Mesendoderm (in vitro differentiated cells): ENCODE measurements around the gene ECHS1. TPM values are rescaled to one million over a fixed set of nuclear protein-coding genes. Genes with fewer than 3 reads are reported as not detected.

ENCODE experiments used
- DNase-seq: peaks from one replicate; pipeline ENCODE4 v3.0.0; 2013
- H2AK5ac ChIP-seq: 2 replicates; pipeline ENCODE4 v1.6.1; 2013; ENCODE audit warnings: low read length, inconsistent platforms
- H2BK120ac ChIP-seq: 2 replicates; pipeline ENCODE4 v1.6.1; 2013; ENCODE audit warnings: low read depth, mild to moderate bottlenecking, low read length, moderate library complexity, mixed read lengths
- H2BK15ac ChIP-seq: replicated peaks from 2 replicates; pipeline ENCODE4 v1.6.1; 2013; ENCODE audit warnings: low read depth, mild to moderate bottlenecking, moderate library complexity
- H2BK5ac ChIP-seq: 2 replicates; pipeline ENCODE4 v1.6.1; 2013; ENCODE audit warnings: low read length, inconsistent platforms
- H3K18ac ChIP-seq: 2 replicates; pipeline ENCODE4 v1.6.1; 2013; ENCODE audit warnings: mild to moderate bottlenecking, low read length, mixed read lengths
- H3K23ac ChIP-seq: one replicate; pipeline ENCODE4 v1.6.1; 2013; ENCODE audit warnings: low read length
- H3K27ac ChIP-seq: 2 replicates; pipeline ENCODE4 v1.5.1; 2013; ENCODE audit warnings: low read depth, mild to moderate bottlenecking, inconsistent platforms, low read length, moderate library complexity
- H3K27me3 ChIP-seq: 2 replicates; pipeline ENCODE4 v1.6.1; 2013; ENCODE audit warnings: low read length, control low read depth, mild to moderate bottlenecking, inconsistent platforms; ENCODE audit not compliant: insufficient read depth, poor library complexity
- H3K36me3 ChIP-seq: 2 replicates; pipeline ENCODE4 v1.6.1; 2013; ENCODE audit warnings: low read length, inconsistent platforms; ENCODE audit not compliant: control insufficient read depth, insufficient read depth
- H3K4ac ChIP-seq: one replicate; pipeline ENCODE4 v1.6.1; 2013; ENCODE audit warnings: low read depth, mild to moderate bottlenecking, low read length, moderate library complexity
- H3K4me1 ChIP-seq: 2 replicates; pipeline ENCODE4 v1.6.1; 2013; ENCODE audit warnings: low read depth, low read length, inconsistent platforms; ENCODE audit not compliant: control insufficient read depth
- H3K4me2 ChIP-seq: 2 replicates; pipeline ENCODE4 v1.6.1; 2013; ENCODE audit warnings: low read length
- H3K4me3 ChIP-seq: 2 replicates; pipeline ENCODE4 v1.5.1; 2013; ENCODE audit warnings: mild to moderate bottlenecking, low read length
- H3K56ac ChIP-seq: one replicate; pipeline ENCODE4 v1.6.1; 2013; ENCODE audit warnings: low read length
- H3K79me1 ChIP-seq: 2 replicates; pipeline ENCODE4 v1.6.1; 2013; ENCODE audit warnings: low read length, inconsistent platforms
- H3K79me2 ChIP-seq: 2 replicates; pipeline ENCODE4 v1.6.1; 2013; ENCODE audit warnings: mild to moderate bottlenecking, low read length; ENCODE audit not compliant: control insufficient read depth, insufficient read depth
- H3K9ac ChIP-seq: 2 replicates; pipeline ENCODE4 v1.6.1; 2013; ENCODE audit warnings: low read length, inconsistent platforms
- H4K5ac ChIP-seq: one replicate; pipeline ENCODE4 v1.6.1; 2013; ENCODE audit warnings: low read length
- H4K8ac ChIP-seq: one replicate; pipeline ENCODE4 v1.6.1; 2013; ENCODE audit warnings: low read depth, mild to moderate bottlenecking, control low read depth, low read length, moderate library complexity
- WGBS: extraction: QIAGEN DNeasy Blood & Tissue Kit; methylation state at CpG from one replicate; pipeline ENCODE4 v1.1.7; 2013; ENCODE audit warnings: low lambda C conversion rate, missing lambda C conversion rate; ENCODE audit not compliant: insufficient coverage; ENCODE audit errors: extremely low coverage; 5-methylcytosine and 5-hydroxymethylcytosine counted together
- polyA plus RNA-seq, 2 experiments: library from polyadenylated mRNA; stranded (reverse); fragments of 200-250 nt; gene quantifications; one replicate each; pipeline ENCODE4 v1.2.3, GENCODE V29; 2013

Gene ECHS1
- polyA plus RNA-seq (2013, experiment 1 of 2) = 77.7 TPM
- polyA plus RNA-seq (2013, experiment 2 of 2) = 78.6 TPM

GRCh38 chr10:133373174-133374090 is at the start of gene ECHS1:
Gene ECHS1 (minus strand): TSS chr10:133373354. CDS start chr10:133373333, 21 bp downstream.
- H3K27ac ChIP-seq = no peak within 1 kb of the TSS
- no CpG with 5 or more reads among the region's 89 CpGs for WGBS
- peak within 1 kb of the TSS; percentile 78 for H3K18ac ChIP-seq
- peak within 1 kb of the TSS; percentile 90 for H3K56ac ChIP-seq
- H3K4me3 ChIP-seq = peak within 1 kb of the TSS; percentile 45
- H4K8ac ChIP-seq = no peak within 1 kb of the TSS
- no peaks in the 10 kb centered on the region for H3K27me3 ChIP-seq
- H3K4me2 ChIP-seq = no peak within 1 kb of the TSS
- no peak within 1 kb of the TSS for H2AK5ac ChIP-seq
- H2BK5ac ChIP-seq = no peak within 1 kb of the TSS
- peak within 1 kb of the TSS; percentile 76 for H3K9ac ChIP-seq
- H3K4ac ChIP-seq = peak within 1 kb of the TSS; percentile 58
- H3K36me3 ChIP-seq = no peaks in the 10 kb centered on the region
- no peak within 1 kb of the TSS for H4K5ac ChIP-seq
- peaks cover 1% of the 10 kb centered on the region for H3K79me1 ChIP-seq
- no peak within 1 kb of the TSS for H3K23ac ChIP-seq
- peak within 1 kb of the TSS; percentile 64 for H2BK120ac ChIP-seq
- H3K79me2 ChIP-seq = peaks cover 2% of the 10 kb centered on the region
- DNase-seq = peak; percentile 94
- no peaks in the 10 kb centered on the region for H3K4me1 ChIP-seq
- no peak within 1 kb of the TSS for H2BK15ac ChIP-seq

- Histone ChIP-seq H3K4me2 (no peak overlapping the region), H4K5ac (no peak overlapping the region), H3K9ac (no peak overlapping the region), H3K23ac (no peak overlapping the region), H3K56ac (no peak overlapping the region), H3K36me3 (no peaks in the 10 kb centered on the region), H3K4me3 (no peak overlapping the region), H2BK5ac (no peak overlapping the region), H3K27ac (no peak overlapping the region), H4K8ac (no peak overlapping the region), H3K79me2 (no peaks in the 10 kb centered on the region), H2BK15ac (no peak overlapping the region), H3K4me1 (no peaks in the 10 kb centered on the region), H3K4ac (no peak overlapping the region), H3K27me3 (no peaks in the 10 kb centered on the region), H2AK5ac (no peak overlapping the region), H2BK120ac (no peak overlapping the region), H3K18ac (no peak overlapping the region), H3K79me1 (no peaks in the 10 kb centered on the region)
- no peak for DNase-seq
- WGBS = no CpG with 5 or more reads among the region's 16 CpGs
Observed at GRCh38 chr10:133422223-133422806, 49.2 kb upstream of the ECHS1 start.

GRCh38 chr10:133421336-133422222 is 48.4 kb upstream of the ECHS1 start:
- H4K8ac ChIP-seq = no peak overlapping the region
- H3K4me2 ChIP-seq = no peak overlapping the region
- no peaks in the 10 kb centered on the region for H3K27me3 ChIP-seq
- H3K79me2 ChIP-seq = no peaks in the 10 kb centered on the region
- no peak overlapping the region for H3K18ac ChIP-seq
- no peaks in the 10 kb centered on the region for H3K36me3 ChIP-seq
- no peak overlapping the region for H3K4ac ChIP-seq
- no peak overlapping the region for H3K23ac ChIP-seq
- no peak for DNase-seq
- H3K9ac ChIP-seq = no peak overlapping the region
- no peaks in the 10 kb centered on the region for H3K4me1 ChIP-seq
- no peak overlapping the region for H2BK120ac ChIP-seq
- H3K27ac ChIP-seq = no peak overlapping the region
- H2AK5ac ChIP-seq = no peak overlapping the region
- H3K4me3 ChIP-seq = no peak overlapping the region
- no peaks in the 10 kb centered on the region for H3K79me1 ChIP-seq
- no peak overlapping the region for H4K5ac ChIP-seq
- no peak overlapping the region for H3K56ac ChIP-seq
- H2BK5ac ChIP-seq = no peak overlapping the region
- no CpG with 5 or more reads among the region's 17 CpGs for WGBS
- no peak overlapping the region for H2BK15ac ChIP-seq

GRCh38 chr10:133420579-133420978 is 47.4 kb upstream of the ECHS1 start:
- H3K79me1 ChIP-seq = no peaks in the 10 kb centered on the region
- no peak overlapping the region for H3K9ac ChIP-seq
- H3K4me3 ChIP-seq = no peak overlapping the region
- no peak overlapping the region for H3K27ac ChIP-seq
- no peak for DNase-seq
- no peaks in the 10 kb centered on the region for H3K4me1 ChIP-seq
- no peak overlapping the region for H2BK15ac ChIP-seq
- no peaks in the 10 kb centered on the region for H3K79me2 ChIP-seq
- no peaks in the 10 kb centered on the region for H3K27me3 ChIP-seq
- no peak overlapping the region for H2BK5ac ChIP-seq
- H2BK120ac ChIP-seq = no peak overlapping the region
- H4K5ac ChIP-seq = no peak overlapping the region
- H3K4ac ChIP-seq = no peak overlapping the region
- H4K8ac ChIP-seq = no peak overlapping the region
- H3K23ac ChIP-seq = no peak overlapping the region
- no peak overlapping the region for H3K4me2 ChIP-seq
- H3K36me3 ChIP-seq = no peaks in the 10 kb centered on the region
- no peak overlapping the region for H3K18ac ChIP-seq
- H3K56ac ChIP-seq = no peak overlapping the region
- no CpG with 5 or more reads among the region's 6 CpGs for WGBS
- no peak overlapping the region for H2AK5ac ChIP-seq

GRCh38 chr10:133420028-133420427 is 46.9 kb upstream of the ECHS1 start:
- Histone ChIP-seq H3K4me2 (no peak overlapping the region), H3K23ac (no peak overlapping the region), H3K4me1 (no peaks in the 10 kb centered on the region), H3K36me3 (no peaks in the 10 kb centered on the region), H3K79me1 (peaks cover 2% of the 10 kb centered on the region), H3K27me3 (no peaks in the 10 kb centered on the region), H3K27ac (no peak overlapping the region), H2AK5ac (no peak overlapping the region), H2BK5ac (no peak overlapping the region), H4K5ac (no peak overlapping the region), H3K4ac (no peak overlapping the region), H2BK15ac (no peak overlapping the region), H3K18ac (no peak overlapping the region), H3K56ac (no peak overlapping the region), H3K79me2 (no peaks in the 10 kb centered on the region), H2BK120ac (no peak overlapping the region), H3K4me3 (no peak overlapping the region), H3K9ac (no peak overlapping the region), H4K8ac (no peak overlapping the region)
- WGBS = no CpG with 5 or more reads among the region's 17 CpGs
- DNase-seq = no peak
